Measurements from ENCODE around the gene KIAA1614.

The KIAA1614 gene

DNA sequence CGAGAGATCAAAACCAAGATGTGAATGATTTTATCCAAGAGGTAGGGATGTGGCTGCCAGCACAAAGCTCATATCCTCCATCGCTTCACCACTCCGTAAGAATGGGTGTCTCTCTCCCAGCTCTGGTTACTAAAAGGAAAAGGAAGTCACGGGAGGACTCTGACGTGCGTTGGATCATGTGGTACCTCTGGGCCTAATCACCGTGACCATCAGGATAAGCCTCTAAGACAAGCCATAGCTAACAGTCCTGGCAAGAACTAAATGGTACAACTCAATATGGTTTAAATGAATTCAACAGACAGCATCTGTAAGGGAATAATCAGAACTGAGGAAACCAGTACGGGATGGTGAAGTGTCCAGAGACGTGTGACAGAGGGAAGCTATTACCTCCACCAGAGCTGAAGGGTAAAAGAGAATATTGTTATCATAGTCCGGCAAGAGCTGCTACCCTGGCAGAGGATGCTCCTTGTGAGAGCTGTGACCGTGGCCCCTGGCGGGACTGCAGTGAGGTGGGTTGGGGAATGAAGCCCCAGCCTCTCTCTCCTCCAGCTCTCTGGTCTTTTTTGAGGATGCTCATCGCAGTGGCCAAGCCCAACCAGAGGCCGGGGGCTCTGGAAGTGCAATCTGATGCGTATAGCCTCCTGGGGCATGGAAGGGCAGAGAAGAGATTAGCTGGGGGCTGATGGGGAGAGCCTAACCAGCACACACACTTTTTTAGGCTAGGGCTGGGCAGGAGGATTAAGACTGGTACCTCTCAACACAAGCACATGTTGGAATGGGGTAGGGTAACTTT, 54.2 kb downstream of the KIAA1614 start:
- TF ChIP-seq POLR2AphosphoS5 (IDR thresholded peaks at IDR 0.05; ENCODE audit: low read depth, low read length) (no peak), SIN3A (IDR thresholded peaks at IDR 0.05; ENCODE audit: borderline replicate concordance, insufficient read depth, low read length) (no peak), FOXP2 (optimal IDR thresholded peaks at IDR 0.05; ENCODE audit: borderline replicate concordance, extremely low read depth, extremely low read length, insufficient read depth) (no peak), TAF1 (IDR thresholded peaks at IDR 0.05; ENCODE audit: borderline replicate concordance, insufficient read depth, low read length) (no peak)
- TF ChIP-seq, protein P1, sequence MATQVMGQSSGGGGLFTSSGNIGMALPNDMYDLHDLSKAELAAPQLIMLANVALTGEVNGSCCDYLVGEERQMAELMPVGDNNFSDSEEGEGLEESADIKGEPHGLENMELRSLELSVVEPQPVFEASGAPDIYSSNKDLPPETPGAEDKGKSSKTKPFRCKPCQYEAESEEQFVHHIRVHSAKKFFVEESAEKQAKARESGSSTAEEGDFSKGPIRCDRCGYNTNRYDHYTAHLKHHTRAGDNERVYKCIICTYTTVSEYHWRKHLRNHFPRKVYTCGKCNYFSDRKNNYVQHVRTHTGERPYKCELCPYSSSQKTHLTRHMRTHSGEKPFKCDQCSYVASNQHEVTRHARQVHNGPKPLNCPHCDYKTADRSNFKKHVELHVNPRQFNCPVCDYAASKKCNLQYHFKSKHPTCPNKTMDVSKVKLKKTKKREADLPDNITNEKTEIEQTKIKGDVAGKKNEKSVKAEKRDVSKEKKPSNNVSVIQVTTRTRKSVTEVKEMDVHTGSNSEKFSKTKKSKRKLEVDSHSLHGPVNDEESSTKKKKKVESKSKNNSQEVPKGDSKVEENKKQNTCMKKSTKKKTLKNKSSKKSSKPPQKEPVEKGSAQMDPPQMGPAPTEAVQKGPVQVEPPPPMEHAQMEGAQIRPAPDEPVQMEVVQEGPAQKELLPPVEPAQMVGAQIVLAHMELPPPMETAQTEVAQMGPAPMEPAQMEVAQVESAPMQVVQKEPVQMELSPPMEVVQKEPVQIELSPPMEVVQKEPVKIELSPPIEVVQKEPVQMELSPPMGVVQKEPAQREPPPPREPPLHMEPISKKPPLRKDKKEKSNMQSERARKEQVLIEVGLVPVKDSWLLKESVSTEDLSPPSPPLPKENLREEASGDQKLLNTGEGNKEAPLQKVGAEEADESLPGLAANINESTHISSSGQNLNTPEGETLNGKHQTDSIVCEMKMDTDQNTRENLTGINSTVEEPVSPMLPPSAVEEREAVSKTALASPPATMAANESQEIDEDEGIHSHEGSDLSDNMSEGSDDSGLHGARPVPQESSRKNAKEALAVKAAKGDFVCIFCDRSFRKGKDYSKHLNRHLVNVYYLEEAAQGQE (IDR thresholded peaks at IDR 0.05; ENCODE audit: insufficient read depth in 1 of 2, low read depth in 2 of 2, low read length in 2 of 2) = no peak

DNA sequence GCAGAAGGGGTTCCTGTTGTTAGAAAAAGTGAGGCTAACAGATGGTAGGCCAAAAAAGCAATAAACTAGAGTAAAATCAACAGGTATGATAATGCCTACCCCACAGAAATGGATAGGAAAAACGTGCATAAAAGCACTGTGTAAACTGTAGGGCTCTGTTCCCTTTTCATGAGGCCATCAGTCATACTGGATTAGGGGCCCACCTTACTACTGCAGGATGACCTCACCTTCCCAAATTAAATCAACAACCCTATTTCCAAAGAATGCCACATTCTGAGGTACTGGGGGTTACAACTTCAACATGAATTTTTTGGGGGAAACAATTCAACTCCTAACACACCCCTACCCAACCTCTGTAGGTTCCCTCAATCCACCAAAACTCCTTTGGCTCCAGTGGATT, 54.9 kb downstream of the KIAA1614 start:
- TF ChIP-seq POLR2AphosphoS5 (IDR thresholded peaks at IDR 0.05; ENCODE audit: low read depth, low read length) (no peak), SIN3A (IDR thresholded peaks at IDR 0.05; ENCODE audit: borderline replicate concordance, insufficient read depth, low read length) (no peak), TAF1 (IDR thresholded peaks at IDR 0.05; ENCODE audit: borderline replicate concordance, insufficient read depth, low read length) (no peak), FOXP2 (optimal IDR thresholded peaks at IDR 0.05; ENCODE audit: borderline replicate concordance, extremely low read depth, extremely low read length, insufficient read depth) (no peak)
- TF ChIP-seq, protein P1 (IDR thresholded peaks at IDR 0.05; ENCODE audit: insufficient read depth in 1 of 2, low read depth in 2 of 2, low read length in 2 of 2) = no peak

DNA sequence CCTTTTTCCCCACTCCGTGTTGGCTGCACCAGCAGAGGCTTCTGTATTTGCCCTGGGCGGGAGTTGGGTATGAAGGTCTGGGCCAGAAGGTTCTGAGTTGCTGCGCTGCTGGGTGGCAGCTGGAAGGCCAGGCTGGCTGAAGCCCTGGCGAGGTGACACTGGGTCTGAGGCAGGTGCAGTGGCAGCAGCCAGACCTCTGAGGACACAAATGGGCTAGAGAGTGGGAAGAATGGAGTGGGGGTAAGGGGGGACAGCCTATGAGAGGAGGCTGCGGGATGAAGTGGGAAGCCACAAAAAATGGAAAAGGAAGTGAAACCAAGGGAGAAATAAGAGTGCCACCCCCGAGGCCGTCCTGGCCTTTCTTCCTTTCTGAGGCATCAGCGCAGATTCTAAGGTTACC, 56.7 kb downstream of the KIAA1614 start:
- TF ChIP-seq FOXP2 (optimal IDR thresholded peaks at IDR 0.05; ENCODE audit: borderline replicate concordance, extremely low read depth, extremely low read length, insufficient read depth) = no peak
- TF ChIP-seq, protein P1 (IDR thresholded peaks at IDR 0.05; ENCODE audit: insufficient read depth in 1 of 2, low read depth in 2 of 2, low read length in 2 of 2) = no peak
- no peak for TF ChIP-seq POLR2AphosphoS5 (IDR thresholded peaks at IDR 0.05; ENCODE audit: low read depth, low read length)
- TF ChIP-seq SIN3A (IDR thresholded peaks at IDR 0.05; ENCODE audit: borderline replicate concordance, insufficient read depth, low read length) = no peak

DNA sequence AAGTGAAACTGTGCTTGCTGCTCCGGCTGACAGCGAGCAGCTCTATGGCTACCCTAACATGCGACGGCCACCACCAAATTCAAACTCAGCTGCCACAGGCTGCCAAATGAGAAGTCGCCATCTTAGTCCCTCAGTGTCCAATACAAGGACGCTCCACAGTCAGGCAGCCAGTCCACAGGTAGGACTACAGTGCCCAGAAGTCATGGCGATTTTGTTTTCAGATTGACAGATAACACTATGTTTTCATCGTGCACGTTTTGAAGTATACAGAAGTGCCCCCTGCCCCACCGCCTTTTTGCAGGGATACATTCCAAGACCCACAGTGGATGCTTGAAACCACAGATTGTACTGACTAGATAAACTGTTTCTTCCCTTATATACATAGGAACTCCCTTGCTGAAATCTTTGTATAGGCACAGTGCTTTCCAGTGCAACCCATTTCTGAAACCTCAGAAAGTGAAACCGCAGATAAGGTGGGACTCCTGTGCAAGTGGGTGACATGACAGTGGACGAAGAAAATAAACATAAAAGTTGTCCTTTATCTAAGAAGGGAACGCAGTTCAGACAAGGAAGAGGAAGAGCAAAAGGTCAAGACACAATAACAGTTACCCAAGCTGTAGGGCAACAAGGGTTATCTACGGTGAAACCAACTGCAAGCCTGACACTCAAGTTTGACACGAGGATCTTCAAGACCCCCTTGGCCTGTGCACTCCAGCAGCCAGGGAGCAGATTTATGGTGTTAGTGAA, 57.8 kb downstream of the KIAA1614 start:
- TF ChIP-seq TAF1 (IDR thresholded peaks at IDR 0.05; ENCODE audit: borderline replicate concordance, insufficient read depth, low read length) = no peak
- no peak for TF ChIP-seq FOXP2 (optimal IDR thresholded peaks at IDR 0.05; ENCODE audit: borderline replicate concordance, extremely low read depth, extremely low read length, insufficient read depth)
- TF ChIP-seq SIN3A (IDR thresholded peaks at IDR 0.05; ENCODE audit: borderline replicate concordance, insufficient read depth, low read length) = no peak
- TF ChIP-seq POLR2AphosphoS5 (IDR thresholded peaks at IDR 0.05; ENCODE audit: low read depth, low read length) = no peak
- TF ChIP-seq, protein P1 (IDR thresholded peaks at IDR 0.05; ENCODE audit: insufficient read depth in 1 of 2, low read depth in 2 of 2, low read length in 2 of 2) = no peak

All from PFSK-1 (cell line).